ENCODE results near the gene MELTF. TPM values are rescaled to one million over a fixed set of nuclear protein-coding genes. Genes with fewer than 3 reads are reported as not detected.
"Not testable (repeated sequence)": the region's sequence is repeated elsewhere in the genome, so short reads cannot be mapped to it uniquely, and the experiment has no call there.

The MELTF gene
- total and polyA plus RNA-seq, 9 of the 15 experiments (the other 6 are each of a cell fraction or from before 2014, with no cell fraction given): 0.35 to 10.5 (median 4.5) TPM

DNA sequence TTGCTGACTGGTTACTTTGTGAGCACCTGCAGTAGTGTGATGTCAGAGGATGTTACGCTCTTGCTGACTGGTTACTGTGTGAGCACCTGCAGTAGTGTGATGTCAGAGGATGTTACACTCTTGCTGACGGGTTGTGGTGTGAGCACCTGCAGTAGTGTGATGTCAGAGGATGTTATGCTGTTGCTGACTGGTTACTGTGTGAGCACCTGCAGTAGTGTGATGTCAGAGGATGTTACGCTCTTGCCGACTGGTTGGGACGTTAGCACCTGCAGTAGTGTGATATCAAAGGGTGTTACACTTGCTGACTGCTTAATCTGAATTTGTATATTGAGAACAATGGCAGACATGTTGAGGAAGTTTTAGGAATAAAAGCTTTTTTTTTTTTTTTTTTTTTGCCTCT lies 5.2 kb upstream of the MELTF start:
- H3K9me3 ChIP-seq (replicated peaks; ENCODE audit: control insufficient read depth, insufficient read depth, low read depth, low read length); ATAC-seq; H2AFZ ChIP-seq (ENCODE audit: low read depth, low read length); DNase-seq (ENCODE audit: extremely low read depth in 1 of 4, low spot score in 3 of 4); H3K4me3 ChIP-seq; H3K27ac ChIP-seq (ENCODE audit: extremely low read depth, low read depth, low read length); H3K4me2 ChIP-seq (ENCODE audit: insufficient read depth, low read length); H3K79me2 ChIP-seq (ENCODE audit: control insufficient read depth, insufficient read depth, low read length); H3K27me3 ChIP-seq (ENCODE audit: control insufficient read depth in 2 of 2, insufficient read depth in 2 of 2, low read length in 2 of 2); POLR2A ChIA-PET; H3K9me1 ChIP-seq (ENCODE audit: control insufficient read depth, insufficient read depth, low read length); H3K9ac ChIP-seq (ENCODE audit: insufficient read depth in 1 of 2, low read depth in 2 of 2, low read length in 2 of 2); H4K20me1 ChIP-seq (replicated peaks; ENCODE audit: control insufficient read depth, insufficient read depth, low read length); FAIRE-seq; CTCF ChIA-PET (ENCODE audit: low intra/inter-chr PET ratio); BruUV-seq (replicated peaks); in situ Hi-C loops (cut with MboI); H3K36me3 ChIP-seq (ENCODE audit: control insufficient read depth, insufficient read depth, low read length); TF ChIP-seq CREB1 (IDR thresholded peaks at IDR 0.05): not testable (repeated sequence)
- peaks cover 21 to 26% of the 10 kb centered on the region in 2 experiments for H3K4me1 ChIP-seq (replicated peaks in 1 of 2; ENCODE audit: control insufficient read depth in 2 of 2, insufficient read depth in 2 of 2, low read length in 2 of 2)
- intact Hi-C loops (cut with micrococcal nuclease): loop anchor here (10.0 kb wide), 1 partner anchor 150 kb away; no protein-coding TSS in a partner anchor
- TF ChIP-seq CREB1 (CRISPR knock-in tag; IDR thresholded peaks at IDR 0.05): 0 out of 2 replicates have a peak, but pooled peaks have one; percentile 26
- TF ChIP-seq GABPB1 (CRISPR knock-in tag; IDR thresholded peaks at IDR 0.05): 0 out of 2 replicates have a peak, but pooled peaks have one; percentile 34
- WGBS (ENCODE audit: insufficient coverage, low coverage, missing lambda C conversion rate): 42% methylated on average over 5 of the region's 5 CpGs

- intact Hi-C loops (cut with micrococcal nuclease): loop anchor here (10.0 kb wide), 1 partner anchor 151 kb away; no protein-coding TSS in a partner anchor
- POLR2A ChIA-PET, H3K4me3 ChIP-seq: not testable (repeated sequence)
Observed at GRCh38 chr3:197033764-197034163, 4.1 kb upstream of the MELTF start.

More at GRCh38 chr3:197033764-197034163, 4.1 kb upstream of the MELTF start:
- in situ Hi-C loops (cut with MboI); CTCF ChIA-PET (ENCODE audit: low intra/inter-chr PET ratio); H3K27ac ChIP-seq (ENCODE audit: extremely low read depth, low read depth, low read length); H3K4me2 ChIP-seq (ENCODE audit: insufficient read depth, low read length); H2AFZ ChIP-seq (ENCODE audit: low read depth, low read length); BruUV-seq (replicated peaks); H3K9me3 ChIP-seq (replicated peaks; ENCODE audit: control insufficient read depth, insufficient read depth, low read depth, low read length); H3K27me3 ChIP-seq (ENCODE audit: control insufficient read depth in 2 of 2, insufficient read depth in 2 of 2, low read length in 2 of 2); ATAC-seq; H4K20me1 ChIP-seq (replicated peaks; ENCODE audit: control insufficient read depth, insufficient read depth, low read length); H3K9me1 ChIP-seq (ENCODE audit: control insufficient read depth, insufficient read depth, low read length); H3K79me2 ChIP-seq (ENCODE audit: control insufficient read depth, insufficient read depth, low read length); H3K9ac ChIP-seq (ENCODE audit: insufficient read depth in 1 of 2, low read depth in 2 of 2, low read length in 2 of 2); H3K36me3 ChIP-seq (ENCODE audit: control insufficient read depth, insufficient read depth, low read length); DNase-seq (ENCODE audit: extremely low read depth in 1 of 4, low spot score in 3 of 4); FAIRE-seq: not testable (repeated sequence)
- H3K4me1 ChIP-seq (replicated peaks in 1 of 2; ENCODE audit: control insufficient read depth in 2 of 2, insufficient read depth in 2 of 2, low read length in 2 of 2): peaks cover 25 to 36% of the 10 kb centered on the region in 2 experiments
- 32% methylated on average over 3 of the region's 3 CpGs for WGBS (ENCODE audit: insufficient coverage, low coverage, missing lambda C conversion rate)

Measured in K562 (cell line).